Right lobe of liver (tissue), 6 donors: Measurements from ENCODE around the gene ELMO1. TPM values are rescaled to one million over a fixed set of nuclear protein-coding genes. Genes with fewer than 3 reads are reported as not detected.

ENCODE experiments used
- ATAC-seq, 4 donors: fragments of 200-7000 bp; cut with Tn5 transposase; one replicate each; pipeline ENCODE4 v1.9.1; 2020; ENCODE audit warnings: mild to moderate bottlenecking in 4 of 4, moderate library complexity in 4 of 4
- DNase-seq, 3 donors: peaks; one replicate each; pipeline ENCODE4 v3.0.0-alpha.2; 2020
- H3K27ac ChIP-seq, 3 donors: fragments of 200-600 bp; one replicate each; pipeline ENCODE4 v1.8.0; 2022
- H3K27me3 ChIP-seq, 2 donors: fragments of 200-600 bp; one replicate each; pipeline ENCODE4 v1.8.0; 2022
- H3K36me3 ChIP-seq, 4 donors: fragments of 200-600 bp; sonication (generic) in 1 of 4; one replicate each; pipeline versions ENCODE4 v1.5.1 to v1.8.0; 2017 to 2022; ENCODE audit warnings: control low read depth in 1 of 4
- H3K4me1 ChIP-seq, 4 donors: fragments of 200-600 bp; sonication (generic) in 1 of 4; one replicate each; pipeline versions ENCODE4 v1.5.1 to v1.8.0; 2017 to 2022; ENCODE audit warnings: control low read depth in 1 of 4
- H3K4me3 ChIP-seq, 3 donors: fragments of 200-600 bp; one replicate each; pipeline ENCODE4 v1.8.0; 2022
- H3K9me3 ChIP-seq, 4 donors: fragments of 200-600 bp; sonication (generic) in 1 of 4; one replicate each; pipeline versions ENCODE4 v1.5.1 to v1.8.0; 2017 to 2022; ENCODE audit warnings: control low read depth in 1 of 4
- POLR2A ChIP-seq: fragments of 450-650 bp; IDR thresholded peaks from one replicate; pipeline ENCODE4 v1.6.1; 2017; ENCODE audit warnings: antibody characterized with exemption, mild to moderate bottlenecking
- WGBS: methylation state at CpG from one replicate; pipeline ENCODE4 v1.1.6; 2018; ENCODE audit warnings: low coverage, low lambda C conversion rate; ENCODE audit not compliant: insufficient coverage; ENCODE audit errors: missing lambda C conversion rate; 5-methylcytosine and 5-hydroxymethylcytosine counted together
- intact Hi-C, 2 donors: fragments of 100-400 bp; cut with DNase I; formaldehyde crosslinking; loops; one replicate each; pipeline versions ENCODE4 v1.11.2 to v1.14.1; 2022
- total RNA-seq, 6 experiments: library from RNA; depleted of rRNA in 2 of 6; stranded (reverse); fragments of >200 nt in 2 of 6; fragmentation: NEBNext Ultra II Directional in 3 of 6; extraction: Animal tissue kit (Norgen Biotek cat#: 25700) in 3 of 6; gene quantifications; one replicate each; pipeline versions ENCODE4 v1.1.0 to v1.2.4, GENCODE V29; 2016 to 2023
- TF ChIP-seq, protein P1 (sequence below), 4 donors: fragments of 200-600 bp in 3 of 4; fragments of 450-650 bp in 1 of 4; IDR thresholded peaks; one replicate each; pipeline versions ENCODE4 v1.5.1 to v1.8.0; 2016 to 2022; ENCODE audit warnings: antibody characterized with exemption in 4 of 4, mild to moderate bottlenecking in 2 of 4
- donor health status: DM: no; HTN: yes; CAD: no.
- donor health status: DM: no; HTN: no; CAD: no.
- donor health status: DM: no; HTN: no; CAD: no.
- donor health status: DM: no; HTN: yes; CAD: no.
- donor health status: DM: no; HTN: yes; CAD: no.

The ELMO1 gene
- total RNA-seq, 6 experiments from 2014 or later: 18.4 to 55.4 (median 25.1) TPM

DNA sequence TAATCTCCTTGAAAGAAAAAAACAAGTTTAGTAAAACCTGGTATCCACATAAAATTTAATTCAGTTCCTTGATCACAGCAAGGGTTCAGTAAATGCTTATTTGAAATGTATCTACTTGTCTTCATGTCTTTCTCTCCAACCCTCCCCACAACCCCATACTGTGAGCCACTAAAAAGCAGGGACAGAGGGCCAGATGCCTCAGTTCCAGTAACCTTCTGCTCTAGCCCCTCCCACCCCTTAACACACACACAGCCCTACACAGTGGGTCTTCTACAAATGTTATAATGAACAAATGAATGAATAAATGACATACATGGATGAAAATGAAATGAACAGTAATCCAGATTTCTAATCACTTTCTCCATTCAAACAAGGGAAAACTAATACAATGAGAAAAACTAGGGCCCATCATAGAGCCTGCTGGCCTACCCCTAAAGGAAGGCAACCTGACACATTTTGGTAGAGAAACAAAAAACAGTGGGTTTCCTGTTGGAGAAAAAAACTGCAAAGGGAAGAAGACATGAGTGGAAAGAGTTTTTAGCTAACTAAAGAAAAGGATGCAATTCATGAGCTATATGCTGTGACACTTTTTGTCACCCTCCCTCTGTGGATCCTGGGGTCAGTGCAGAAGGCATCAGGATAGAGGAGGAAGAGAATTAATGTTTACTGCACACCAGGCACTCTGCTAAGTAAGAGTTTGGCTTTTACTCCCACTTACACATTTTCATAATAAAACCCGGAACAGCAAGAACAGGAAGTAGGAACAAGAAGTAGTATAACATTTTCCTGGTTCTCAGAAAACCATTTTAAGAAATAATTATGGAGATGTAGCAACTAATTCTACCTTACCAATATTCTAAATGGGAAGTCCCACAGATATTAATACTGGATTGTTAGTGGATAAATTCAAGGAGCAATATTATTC lies 38.1 kb downstream of the ELMO1 start:
- no peaks in the 10 kb centered on the region for H3K36me3 ChIP-seq
- 18% methylated on average over 1 of the region's 1 CpG for WGBS
- no peak overlapping the region for H3K4me3 ChIP-seq
- H3K27ac ChIP-seq: peak overlapping the region; percentile 5 to 94 (median 89)
- TF ChIP-seq, protein P1, sequence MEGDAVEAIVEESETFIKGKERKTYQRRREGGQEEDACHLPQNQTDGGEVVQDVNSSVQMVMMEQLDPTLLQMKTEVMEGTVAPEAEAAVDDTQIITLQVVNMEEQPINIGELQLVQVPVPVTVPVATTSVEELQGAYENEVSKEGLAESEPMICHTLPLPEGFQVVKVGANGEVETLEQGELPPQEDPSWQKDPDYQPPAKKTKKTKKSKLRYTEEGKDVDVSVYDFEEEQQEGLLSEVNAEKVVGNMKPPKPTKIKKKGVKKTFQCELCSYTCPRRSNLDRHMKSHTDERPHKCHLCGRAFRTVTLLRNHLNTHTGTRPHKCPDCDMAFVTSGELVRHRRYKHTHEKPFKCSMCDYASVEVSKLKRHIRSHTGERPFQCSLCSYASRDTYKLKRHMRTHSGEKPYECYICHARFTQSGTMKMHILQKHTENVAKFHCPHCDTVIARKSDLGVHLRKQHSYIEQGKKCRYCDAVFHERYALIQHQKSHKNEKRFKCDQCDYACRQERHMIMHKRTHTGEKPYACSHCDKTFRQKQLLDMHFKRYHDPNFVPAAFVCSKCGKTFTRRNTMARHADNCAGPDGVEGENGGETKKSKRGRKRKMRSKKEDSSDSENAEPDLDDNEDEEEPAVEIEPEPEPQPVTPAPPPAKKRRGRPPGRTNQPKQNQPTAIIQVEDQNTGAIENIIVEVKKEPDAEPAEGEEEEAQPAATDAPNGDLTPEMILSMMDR (IDR thresholded peaks at IDR 0.05): no peak
- TF ChIP-seq POLR2A: no peak
- peaks cover 2 to 81% (median 30%) of the 10 kb centered on the region in 4 donors for H3K4me1 ChIP-seq
- no peaks in the 10 kb centered on the region for H3K27me3 ChIP-seq
- no peaks in the 10 kb centered on the region for H3K9me3 ChIP-seq
- DNase-seq: no peak
- no peak for ATAC-seq
- intact Hi-C loops: no loop called here

GRCh38 chr7:37409461-37409860 lies 39.2 kb downstream of the ELMO1 start:
- no peak for ATAC-seq
- TF ChIP-seq POLR2A: no peak
- TF ChIP-seq, protein P1 (IDR thresholded peaks at IDR 0.05): no peak
- no peaks in the 10 kb centered on the region for H3K27me3 ChIP-seq
- no peaks in the 10 kb centered on the region for H3K36me3 ChIP-seq
- intact Hi-C loops: no loop called here
- H3K4me1 ChIP-seq: peaks cover 2 to 81% (median 29%) of the 10 kb centered on the region in 4 donors
- no peak overlapping the region for H3K4me3 ChIP-seq
- H3K27ac ChIP-seq: peak overlapping the region; percentile 31 to 94 (median 89)
- 20% methylated on average over 1 of the region's 2 CpGs for WGBS
- DNase-seq: no peak
- no peaks in the 10 kb centered on the region for H3K9me3 ChIP-seq

- peak overlapping the region in 2 of 3 donors; percentile 3 to 14 for H3K4me3 ChIP-seq
- peaks cover 0 to 79% (median 26%) of the 10 kb centered on the region in 4 donors for H3K4me1 ChIP-seq
- intact Hi-C loops: no loop called here
- ATAC-seq (peak; percentile 65 to 87 (median 82)), DNase-seq (peak in 1 of 3 donors; percentile 62)
- H3K27me3 ChIP-seq: no peaks in the 10 kb centered on the region
- no peak for TF ChIP-seq POLR2A
- TF ChIP-seq, protein P1 (IDR thresholded peaks at IDR 0.05): no peak
- no peaks in the 10 kb centered on the region for H3K9me3 ChIP-seq
- H3K36me3 ChIP-seq: no peaks in the 10 kb centered on the region
- WGBS: 11% methylated on average over 13 of the region's 13 CpGs
- peak overlapping the region; percentile 60 to 94 (median 89) for H3K27ac ChIP-seq
Observed at GRCh38 chr7:37408291-37409228, 40.1 kb downstream of the ELMO1 start.

GRCh38 chr7:37405603-37406122 lies 43.0 kb downstream of the ELMO1 start:
- TF ChIP-seq, protein P1 (IDR thresholded peaks at IDR 0.05): no peak
- TF ChIP-seq POLR2A: no peak
- peak; percentile 71 to 85 (median 81) for ATAC-seq
- no peaks in the 10 kb centered on the region for H3K9me3 ChIP-seq
- H3K36me3 ChIP-seq: no peaks in the 10 kb centered on the region
- H3K4me1 ChIP-seq: peaks cover 0 to 66% (median 24%) of the 10 kb centered on the region in 4 donors
- 33% methylated on average over 7 of the region's 9 CpGs for WGBS
- H3K4me3 ChIP-seq: no peak overlapping the region
- intact Hi-C loops: no loop called here
- H3K27me3 ChIP-seq: no peaks in the 10 kb centered on the region
- peak; percentile 46 to 92 (median 77) for DNase-seq
- H3K27ac ChIP-seq: peak overlapping the region in 2 of 3 donors; percentile 41 to 89
